Kidney (tissue), 14 donors: ENCODE measurements around the gene C4orf50. TPM values are rescaled to one million over a fixed set of nuclear protein-coding genes. Genes with fewer than 3 reads are reported as not detected.
A peak's percentile ranks its signal among the peaks of the same experiment; 100 is the strongest.

ENCODE experiments used
- DNase-seq, 5 donors: peaks; one replicate each; pipeline ENCODE4 v3.0.0-alpha.2; 2013 to 2020
- FAIRE-seq: peaks from 2 replicates; lab custom pipeline; 2012; peaks lifted over from hg19 to GRCh38; lab: Jason Lieb, UNC
- H3K27ac ChIP-seq, 2 donors: one replicate each; pipeline ENCODE4 v1.7.0; 2013; ENCODE audit warnings: low read depth in 2 of 2, low read length in 2 of 2, inconsistent platforms in 1 of 2
- H3K27me3 ChIP-seq: one replicate; pipeline ENCODE4 v1.7.1; 2013; ENCODE audit warnings: low read length, inconsistent platforms; ENCODE audit not compliant: control insufficient read depth, insufficient read depth
- H3K36me3 ChIP-seq, 3 donors: one replicate each; pipeline versions ENCODE4 v1.7.0 to v1.7.1; 2013; ENCODE audit warnings: low read length in 3 of 3, control low read depth in 1 of 3, inconsistent platforms in 1 of 3; ENCODE audit not compliant: insufficient read depth in 3 of 3, control insufficient read depth in 2 of 3
- H3K4me1 ChIP-seq, 3 donors: one replicate each; pipeline versions ENCODE4 v1.7.0 to v1.7.1; 2013; ENCODE audit warnings: low read length in 3 of 3, inconsistent platforms in 1 of 3, low read depth in 1 of 3; ENCODE audit not compliant: control insufficient read depth in 2 of 3, insufficient read depth in 2 of 3
- H3K4me3 ChIP-seq, 3 donors: one replicate each; pipeline versions ENCODE4 v1.7.0 to v1.8.1; 2013; ENCODE audit warnings: low read length in 3 of 3, control low read depth in 1 of 3, inconsistent platforms in 1 of 3
- H3K9ac ChIP-seq, 3 donors: one replicate each; pipeline versions ENCODE4 v1.7.0 to v1.7.1; 2013; ENCODE audit warnings: low read length in 3 of 3, control low read depth in 1 of 3, inconsistent platforms in 1 of 3
- H3K9me3 ChIP-seq, 3 donors: one replicate each; pipeline versions ENCODE4 v1.7.0 to v1.7.1; 2013; ENCODE audit warnings: low read length in 3 of 3, control low read depth in 1 of 3, inconsistent platforms in 1 of 3; ENCODE audit not compliant: control insufficient read depth in 2 of 3, insufficient read depth in 1 of 3
- intact Hi-C: fragments of 100-400 bp; cut with DNase I; formaldehyde crosslinking; loops from one replicate; pipeline ENCODE4 v1.11.1; 2022
- polyA plus RNA-seq: library from polyadenylated mRNA; stranded (reverse); fragments of 350-450 nt; fragmentation: Illumina TruSeq; extraction: RNeasy Lipid Tissue Mini Kit (QIAGEN cat#74804); gene quantifications from one replicate; pipeline ENCODE4 v1.2.3, GENCODE V29; 2014; ENCODE audit warnings: low read depth, low replicate concordance; ENCODE audit not compliant: insufficient read depth
- total RNA-seq: library from RNA; stranded (reverse); fragmentation: NEBNext Ultra II Directional; extraction: Animal tissue kit (Norgen Biotek cat#: 25700); gene quantifications from one replicate; pipeline ENCODE4 v1.2.1, GENCODE V29; 2021
- TF ChIP-seq, protein P1 (sequence below): IDR thresholded peaks from 3 replicates; pipeline ENCODE4 v1.5.1; 2012; ENCODE audit warnings: mild to moderate bottlenecking, moderate library complexity, borderline replicate concordance; ENCODE audit not compliant: insufficient read depth; ENCODE audit errors: extremely low read depth
- donor health status: control.
- donor health status: control.
- donor health status: control.
- donor health status: control.
- donor health status: control.
- donor health status: DM: yes; HTN: yes; CAD: no.
- donor health status: Normal renal cell carcinoma (clear cell type).

C4orf50 gene
- total and polyA plus RNA-seq, 2 donors from 2014 or later = 0.16 TPM; not detected in 1

DNA sequence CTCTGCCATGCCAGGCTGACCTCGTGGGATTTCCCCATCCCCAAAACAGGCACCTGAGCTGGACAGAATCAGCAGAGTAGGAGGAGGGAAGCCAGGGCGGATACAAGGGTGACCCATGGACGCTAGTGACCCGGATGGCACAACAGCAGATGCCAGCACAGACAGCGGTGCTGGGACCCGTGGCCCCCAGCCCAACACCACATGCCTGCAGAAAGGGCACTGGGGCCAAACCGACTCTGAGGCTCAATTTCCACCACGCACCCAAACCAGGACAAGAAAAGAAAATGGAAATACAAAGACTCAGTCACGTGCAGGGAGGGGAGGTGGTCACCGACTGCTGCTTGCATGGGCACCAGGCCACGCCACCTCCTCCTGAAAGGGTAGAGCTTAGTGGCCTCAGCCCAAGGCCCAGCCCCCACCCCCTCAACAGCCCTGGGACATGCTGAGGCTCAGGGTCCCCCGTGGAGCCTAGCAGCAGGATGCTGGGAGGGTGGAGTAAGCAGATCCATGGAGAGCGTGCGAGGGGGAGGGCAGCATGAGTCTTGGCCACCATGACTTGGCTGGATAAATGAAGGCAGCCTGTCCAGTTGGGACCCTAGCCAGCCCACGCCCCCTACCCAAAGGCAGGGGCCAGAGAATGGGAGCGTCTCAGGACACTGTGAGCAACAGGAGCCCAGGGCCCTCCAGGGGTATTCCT, 47.7 kb downstream of the C4orf50 start:
- Histone ChIP-seq H3K36me3 (no peaks in the 10 kb centered on the region), H3K9ac (no peak overlapping the region), H3K9me3 (no peaks in the 10 kb centered on the region), H3K27me3 (no peaks in the 10 kb centered on the region), H3K4me3 (no peak overlapping the region), H3K4me1 (no peaks in the 10 kb centered on the region), H3K27ac (no peak overlapping the region)
- no peak for FAIRE-seq
- intact Hi-C loops = no loop called here
- TF ChIP-seq, protein P1, sequence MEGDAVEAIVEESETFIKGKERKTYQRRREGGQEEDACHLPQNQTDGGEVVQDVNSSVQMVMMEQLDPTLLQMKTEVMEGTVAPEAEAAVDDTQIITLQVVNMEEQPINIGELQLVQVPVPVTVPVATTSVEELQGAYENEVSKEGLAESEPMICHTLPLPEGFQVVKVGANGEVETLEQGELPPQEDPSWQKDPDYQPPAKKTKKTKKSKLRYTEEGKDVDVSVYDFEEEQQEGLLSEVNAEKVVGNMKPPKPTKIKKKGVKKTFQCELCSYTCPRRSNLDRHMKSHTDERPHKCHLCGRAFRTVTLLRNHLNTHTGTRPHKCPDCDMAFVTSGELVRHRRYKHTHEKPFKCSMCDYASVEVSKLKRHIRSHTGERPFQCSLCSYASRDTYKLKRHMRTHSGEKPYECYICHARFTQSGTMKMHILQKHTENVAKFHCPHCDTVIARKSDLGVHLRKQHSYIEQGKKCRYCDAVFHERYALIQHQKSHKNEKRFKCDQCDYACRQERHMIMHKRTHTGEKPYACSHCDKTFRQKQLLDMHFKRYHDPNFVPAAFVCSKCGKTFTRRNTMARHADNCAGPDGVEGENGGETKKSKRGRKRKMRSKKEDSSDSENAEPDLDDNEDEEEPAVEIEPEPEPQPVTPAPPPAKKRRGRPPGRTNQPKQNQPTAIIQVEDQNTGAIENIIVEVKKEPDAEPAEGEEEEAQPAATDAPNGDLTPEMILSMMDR = no peak
- DNase-seq = peak in 2 of 5 donors; percentile 22 to 54

DNA sequence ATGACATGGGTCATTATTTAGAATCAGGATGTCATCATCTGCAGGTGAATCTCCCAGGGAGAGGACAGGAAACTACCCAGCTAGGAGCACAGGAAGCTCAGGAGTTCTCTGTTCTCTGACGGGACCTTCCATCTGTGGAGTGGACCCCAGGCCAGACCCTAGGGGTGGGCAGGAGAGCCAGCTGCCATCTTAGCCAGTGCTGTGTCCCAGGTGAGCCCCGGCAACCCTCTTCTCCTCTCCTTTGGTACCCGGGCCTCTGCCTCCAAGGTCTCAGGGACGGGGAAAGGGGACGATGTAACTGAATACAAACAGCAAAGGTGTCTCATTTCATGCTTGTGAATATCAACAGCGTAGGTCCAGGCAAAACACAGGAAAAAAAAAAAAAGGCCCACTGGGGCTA, 48.5 kb downstream of the C4orf50 start:
- no peak overlapping the region for H3K4me3 ChIP-seq
- H3K9ac ChIP-seq = no peak overlapping the region
- intact Hi-C loops = no loop called here
- TF ChIP-seq, protein P1 = no peak
- H3K36me3 ChIP-seq = no peaks in the 10 kb centered on the region
- no peak overlapping the region for H3K27ac ChIP-seq
- no peaks in the 10 kb centered on the region for H3K4me1 ChIP-seq
- H3K27me3 ChIP-seq = no peaks in the 10 kb centered on the region
- no peak for FAIRE-seq
- peak in 2 of 5 donors; percentile 18 to 46 for DNase-seq
- no peaks in the 10 kb centered on the region for H3K9me3 ChIP-seq

DNA sequence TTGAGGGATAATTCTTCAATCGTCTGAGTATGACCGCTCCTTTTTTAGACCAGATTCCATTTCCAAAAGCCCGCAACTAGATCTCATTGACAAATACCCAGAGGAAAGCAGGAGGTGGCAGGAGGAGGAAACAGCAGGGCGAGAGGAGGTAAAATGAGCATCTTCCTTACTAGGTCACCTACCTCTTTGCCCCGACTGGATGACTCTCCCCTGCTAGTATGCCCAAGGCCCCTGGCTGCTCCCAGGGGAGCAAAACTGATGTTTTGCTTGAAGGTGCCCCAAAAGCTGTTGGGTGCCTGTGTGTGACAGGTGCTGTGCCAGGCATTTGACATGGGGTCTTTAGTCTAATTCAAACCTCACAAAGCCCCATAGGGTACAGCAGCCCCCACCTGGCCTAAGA, 48.9 kb downstream of the C4orf50 start:
- Histone ChIP-seq H3K4me3 (no peak overlapping the region), H3K9ac (no peak overlapping the region), H3K36me3 (no peaks in the 10 kb centered on the region), H3K9me3 (no peaks in the 10 kb centered on the region), H3K27me3 (no peaks in the 10 kb centered on the region), H3K4me1 (no peaks in the 10 kb centered on the region), H3K27ac (no peak overlapping the region)
- DNase-seq (peak in 1 of 5 donors; percentile 8), FAIRE-seq (no peak)
- intact Hi-C loops = no loop called here
- TF ChIP-seq, protein P1 = no peak

DNA sequence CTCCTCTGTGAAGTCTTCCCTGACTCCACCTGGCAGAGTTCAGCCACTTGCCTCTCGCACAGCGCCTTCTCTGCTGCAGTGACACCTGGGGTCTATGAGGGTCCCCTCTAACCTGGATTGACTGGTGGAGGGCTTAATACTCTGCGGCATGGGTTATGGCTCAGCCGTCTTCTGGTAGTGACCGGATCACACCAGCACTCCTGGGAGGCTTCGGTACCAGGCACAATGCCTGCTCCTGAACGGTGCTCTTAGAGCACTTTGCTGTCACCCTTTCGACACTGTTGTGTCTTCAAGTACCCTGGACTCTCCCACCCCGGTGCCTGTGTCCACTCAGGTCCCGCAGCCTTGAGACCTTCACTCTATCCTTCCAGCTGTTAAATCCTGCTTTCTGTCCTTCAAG, 50.0 kb downstream of the C4orf50 start:
- DNase-seq (peak in 2 of 5 donors; percentile 9 to 36), FAIRE-seq (no peak)
- TF ChIP-seq, protein P1 = no peak
- H3K9ac ChIP-seq = no peak overlapping the region
- H3K36me3 ChIP-seq = no peaks in the 10 kb centered on the region
- H3K27me3 ChIP-seq = no peaks in the 10 kb centered on the region
- no peak overlapping the region for H3K27ac ChIP-seq
- no peaks in the 10 kb centered on the region for H3K4me1 ChIP-seq
- intact Hi-C loops = no loop called here
- H3K9me3 ChIP-seq = no peaks in the 10 kb centered on the region
- no peak overlapping the region for H3K4me3 ChIP-seq
